HG03196 (cell line): ENCODE measurements around the gene TPK1.
"Not testable (repeated sequence)": the region's sequence is repeated elsewhere in the genome, so short reads cannot be mapped to it uniquely, and the experiment has no call there.

Source experiments
- ATAC-seq: cut with Tn5 transposase; IDR thresholded peaks from one replicate; pipeline ENCODE4 v1.9.1; 2021; ENCODE audit not compliant: unreplicated experiment

TPK1 gene

GRCh38 chr7:144777889-144778288 is 58.0 kb downstream of the TPK1 start:
- not testable (repeated sequence) for ATAC-seq

- no peak for ATAC-seq
These were observed 58.6 kb downstream of the TPK1 start for GRCh38 chr7:144777005-144777839.

GRCh38 chr7:144776447-144776846 is 59.4 kb downstream of the TPK1 start:
- ATAC-seq, result no peak

- ATAC-seq, result no peak
These were observed 60.1 kb downstream of the TPK1 start for GRCh38 chr7:144775749-144776148.

- ATAC-seq, result no peak
These were observed 63.9 kb downstream of the TPK1 start for GRCh38 chr7:144771927-144772326.

- no peak for ATAC-seq
These were observed 64.7 kb downstream of the TPK1 start for GRCh38 chr7:144771174-144771573.

- no peak for ATAC-seq
These were observed 66.5 kb downstream of the TPK1 start for GRCh38 chr7:144769352-144769751.

- ATAC-seq, result no peak
These were observed 67.2 kb downstream of the TPK1 start for GRCh38 chr7:144768633-144769032.

GRCh38 chr7:144763291-144763690 is 72.6 kb downstream of the TPK1 start:
- ATAC-seq, result no peak

GRCh38 chr7:144762853-144763252 is 73.0 kb downstream of the TPK1 start:
- ATAC-seq, result no peak

GRCh38 chr7:144761493-144761892 is 74.4 kb downstream of the TPK1 start:
- ATAC-seq, result no peak

GRCh38 chr7:144759653-144760052 is 76.2 kb downstream of the TPK1 start:
- no peak for ATAC-seq

- ATAC-seq, result no peak
These were observed 87.9 kb downstream of the TPK1 start for GRCh38 chr7:144747936-144748335.

- peak; percentile 71 for ATAC-seq
These were observed 97.0 kb downstream of the TPK1 start for GRCh38 chr7:144738708-144739314.

GRCh38 chr7:144738146-144738545 is 97.7 kb downstream of the TPK1 start:
- no peak for ATAC-seq

GRCh38 chr7:144736880-144737493 is 98.9 kb downstream of the TPK1 start:
- no peak for ATAC-seq

GRCh38 chr7:144735505-144736276 is 100.2 kb downstream of the TPK1 start:
- ATAC-seq, result no peak

- no peak for ATAC-seq
These were observed 104.0 kb downstream of the TPK1 start for GRCh38 chr7:144731661-144732351.

GRCh38 chr7:144730224-144730623 is 105.6 kb downstream of the TPK1 start:
- no peak for ATAC-seq

GRCh38 chr7:144729226-144729625 is 106.6 kb downstream of the TPK1 start:
- no peak for ATAC-seq

- no peak for ATAC-seq
These were observed 107.3 kb downstream of the TPK1 start for GRCh38 chr7:144728551-144728950.
